AG10803 (cell line): ENCODE results near the gene PLCH1.

Experiments used
- DNase-seq: peaks from one replicate; pipeline ENCODE4 v3.0.0; 2010; ENCODE audit warnings: low read depth
- H3K4me3 ChIP-seq: 2 replicates; pipeline ENCODE4 v1.5.1; 2011; ENCODE audit warnings: mild to moderate bottlenecking, low read length, control low read depth
- CTCF ChIP-seq: conservative IDR thresholded peaks from 2 replicates; pipeline ENCODE4 v1.5.1; 2011; ENCODE audit warnings: mild to moderate bottlenecking, low read length, control low read depth, inconsistent platforms

PLCH1 gene

DNA sequence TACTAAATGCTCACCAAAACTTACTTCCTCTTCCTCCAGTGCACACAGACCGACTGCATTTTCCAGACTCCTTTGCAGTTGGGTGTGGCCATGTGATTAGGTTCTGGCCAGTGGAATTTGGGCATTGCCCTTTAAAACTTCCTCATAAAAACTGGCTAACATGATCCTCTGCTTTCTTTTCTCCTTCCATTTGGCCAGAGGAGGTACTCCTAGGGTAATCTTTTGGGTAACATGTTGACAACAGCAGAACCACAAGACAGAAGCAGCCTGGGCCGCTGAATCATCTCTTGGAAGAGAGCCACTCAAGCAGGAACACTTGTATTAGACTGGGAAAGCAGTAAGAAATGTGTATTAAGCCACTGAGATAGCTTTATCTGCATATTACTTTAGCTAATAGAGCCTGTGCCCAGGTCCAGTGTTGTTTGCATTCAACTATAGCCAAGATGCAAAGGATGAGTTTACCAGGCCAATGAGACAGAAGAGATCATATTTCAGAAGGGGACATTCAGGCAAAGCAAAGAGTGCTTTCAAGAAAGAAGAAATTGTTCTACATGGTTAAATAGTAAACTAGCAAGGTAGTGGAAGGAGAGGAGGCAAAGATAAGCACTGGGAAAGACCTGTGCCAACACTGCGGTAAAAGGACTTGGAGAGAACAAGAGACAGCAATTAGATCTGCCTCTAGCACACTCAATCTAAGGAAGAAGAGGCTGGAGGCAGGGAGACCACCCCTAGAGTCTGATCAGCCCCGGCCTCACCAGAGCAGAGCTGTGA, 79.8 kb downstream of the PLCH1 start:
- TF ChIP-seq CTCF: no peak
- DNase-seq: peak; percentile 96

DNA sequence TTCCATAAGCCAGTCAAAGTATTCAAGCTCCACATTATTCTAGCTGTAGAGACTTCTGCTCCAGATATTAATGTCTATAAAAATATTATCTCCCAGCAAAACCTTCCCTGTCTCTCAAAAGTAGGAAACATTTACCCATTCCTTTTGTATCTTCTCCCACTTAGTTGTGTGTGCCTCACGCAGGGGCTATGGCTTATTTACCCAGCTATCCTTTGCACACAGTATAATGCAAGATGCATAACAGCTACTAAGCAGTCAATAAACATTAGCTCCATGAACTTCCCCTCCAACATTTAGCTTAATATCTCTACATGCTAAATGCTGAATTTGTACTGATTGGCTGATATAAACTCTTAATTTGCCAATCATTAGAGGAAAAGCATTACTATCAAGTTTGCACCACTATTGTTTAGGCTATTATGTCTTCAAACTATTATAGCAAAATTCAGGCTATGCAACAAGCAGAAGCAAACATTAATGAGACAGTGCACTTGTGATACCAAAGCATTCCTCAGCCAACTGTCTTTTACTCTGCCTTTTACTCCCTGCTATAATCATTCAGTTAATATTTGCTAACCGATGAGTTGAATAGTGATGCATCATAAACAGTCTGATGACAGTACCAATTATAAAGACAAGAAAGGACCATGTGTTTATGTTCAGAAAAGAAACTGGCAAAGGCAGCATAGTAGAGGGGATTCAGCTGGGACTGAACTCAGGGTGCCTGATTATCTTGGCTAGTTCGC, 81.2 kb downstream of the PLCH1 start:
- DNase-seq: no peak
- H3K4me3 ChIP-seq: no peak overlapping the region
- no peak for TF ChIP-seq CTCF

More for the DNA sequence above, 79.8 kb downstream of the PLCH1 start:
- H3K4me3 ChIP-seq: no peak overlapping the region

DNA sequence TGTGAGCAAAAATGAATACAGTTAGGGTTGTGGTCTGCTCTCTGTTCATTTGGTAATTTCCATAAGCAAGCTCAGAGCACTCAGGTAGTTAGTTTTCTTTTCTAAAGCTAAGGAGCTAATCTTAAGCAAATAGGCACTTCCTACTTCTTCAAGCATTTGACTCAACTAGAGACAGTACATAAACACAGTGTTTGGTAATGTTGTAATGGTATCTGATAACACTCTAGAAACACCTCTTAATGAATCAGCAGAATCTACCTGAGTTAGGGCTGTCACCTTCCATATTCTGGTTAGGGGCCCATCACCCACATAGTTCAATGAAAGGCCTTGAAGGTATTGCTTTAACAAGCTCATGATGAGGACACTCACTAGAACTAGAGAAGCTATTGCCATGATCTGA, 83.1 kb downstream of the PLCH1 start:
- no peak for DNase-seq
- no peak overlapping the region for H3K4me3 ChIP-seq
- TF ChIP-seq CTCF: no peak

GRCh38 chr3:155661042-155661441, 83.8 kb downstream of the PLCH1 start:
- H3K4me3 ChIP-seq: no peak overlapping the region
- TF ChIP-seq CTCF: no peak
- no peak for DNase-seq

- no peak overlapping the region for H3K4me3 ChIP-seq
- no peak for TF ChIP-seq CTCF
- no peak for DNase-seq
These were observed 86.1 kb downstream of the PLCH1 start for GRCh38 chr3:155658671-155659261.

GRCh38 chr3:155658006-155658405, 86.9 kb downstream of the PLCH1 start:
- TF ChIP-seq CTCF: no peak
- H3K4me3 ChIP-seq: no peak overlapping the region
- DNase-seq: no peak
